IPS-NIHi7 (cell line): ENCODE measurements around the gene NUDC.
"Not testable (repeated sequence)": the region's sequence is repeated elsewhere in the genome, so short reads cannot be mapped to it uniquely, and the experiment has no call there.

ENCODE experiments used
- DNase-seq: peaks from one replicate; pipeline ENCODE4 v3.0.0; 2012; ENCODE audit warnings: mixed read lengths; ENCODE audit errors: extremely low spot score

Gene NUDC

DNA sequence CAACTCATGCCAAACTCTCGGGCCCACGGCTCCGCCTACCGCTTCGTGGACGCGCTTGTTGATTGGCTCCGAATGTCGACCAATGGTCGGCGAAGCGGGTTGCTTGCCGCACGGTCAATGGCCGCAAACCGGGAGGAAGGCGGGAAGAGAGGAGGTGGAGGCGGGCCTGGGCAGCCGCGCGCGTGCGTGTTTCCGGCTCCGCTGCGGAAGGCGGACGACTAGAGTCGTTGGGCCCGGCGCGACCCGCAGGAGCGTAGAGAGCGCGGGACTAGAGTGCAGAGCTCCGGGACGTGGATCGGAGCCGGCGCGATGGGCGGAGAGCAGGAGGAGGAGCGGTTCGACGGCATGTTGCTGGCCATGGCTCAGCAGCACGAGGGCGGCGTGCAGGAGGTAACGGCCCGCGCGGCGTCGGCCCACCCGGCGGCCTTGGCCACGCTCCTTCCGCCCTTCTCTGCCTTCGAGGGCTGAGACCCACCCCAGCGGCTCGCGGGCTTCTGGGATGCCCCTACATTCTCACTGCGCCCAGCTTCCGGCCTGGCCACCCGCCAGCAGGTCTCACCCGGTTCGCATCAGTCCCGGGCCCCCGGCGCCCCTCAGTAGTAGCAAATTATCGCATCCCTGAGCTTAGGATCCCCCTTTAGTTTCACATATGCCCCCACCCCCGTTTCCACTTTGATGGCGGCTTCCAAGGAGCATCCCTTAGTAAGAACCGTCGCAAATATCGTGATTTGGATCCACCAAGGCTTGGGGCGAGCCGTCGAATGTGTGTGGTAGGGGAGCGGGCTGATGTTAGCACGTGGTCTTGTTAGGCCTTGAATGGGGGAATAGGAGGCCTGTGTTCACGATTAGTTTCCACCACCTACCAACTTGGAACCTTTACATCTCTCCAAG lies at the start of gene NUDC:
TSS of gene NUDC (plus strand) at position 204 of the 891 bp plus-strand sequence. CDS start at position 310, 106 bp downstream.
- DNase-seq, result peak; percentile 99

DNA sequence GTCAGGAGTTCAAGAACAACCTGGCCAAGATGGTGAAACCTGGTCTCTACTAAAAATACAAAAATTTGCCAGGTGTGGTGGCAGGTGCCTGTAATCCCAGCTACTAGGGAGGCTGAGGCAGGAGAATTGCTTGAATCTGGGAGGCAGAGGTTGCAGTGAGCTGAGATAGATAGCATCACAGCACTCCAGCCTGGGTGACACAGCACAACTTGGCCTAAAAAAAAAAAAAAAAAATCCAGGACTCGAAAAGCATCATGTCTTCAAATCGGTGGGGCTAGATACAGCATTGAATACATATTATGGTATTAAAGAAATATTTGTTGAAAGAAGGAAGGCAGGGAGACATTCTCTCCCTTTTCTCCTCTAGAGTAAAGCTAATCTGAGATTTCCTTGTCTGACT lies 48.4 kb upstream of the NUDC start:
- DNase-seq, result not testable (repeated sequence)

DNA sequence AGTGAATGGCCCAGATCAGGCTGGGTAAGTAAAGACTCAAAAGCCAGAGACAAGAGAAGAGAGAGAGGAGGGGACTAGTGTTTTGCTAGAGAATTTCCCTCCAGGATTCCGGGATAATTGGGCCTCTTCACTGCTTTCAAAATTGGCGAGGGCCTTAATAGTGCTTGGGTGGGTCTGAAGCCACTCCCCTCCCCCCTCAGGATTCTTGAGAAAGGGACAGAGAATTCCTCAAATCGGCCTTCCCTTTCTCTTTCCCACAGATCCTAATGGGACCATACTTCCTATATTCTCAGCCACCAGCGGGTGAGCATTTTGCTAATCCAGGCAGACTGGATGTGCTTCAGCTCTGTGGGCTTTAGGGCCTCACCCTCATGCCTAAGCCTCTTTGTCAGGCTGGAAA lies 46.6 kb upstream of the NUDC start:
- DNase-seq, result no peak

DNA sequence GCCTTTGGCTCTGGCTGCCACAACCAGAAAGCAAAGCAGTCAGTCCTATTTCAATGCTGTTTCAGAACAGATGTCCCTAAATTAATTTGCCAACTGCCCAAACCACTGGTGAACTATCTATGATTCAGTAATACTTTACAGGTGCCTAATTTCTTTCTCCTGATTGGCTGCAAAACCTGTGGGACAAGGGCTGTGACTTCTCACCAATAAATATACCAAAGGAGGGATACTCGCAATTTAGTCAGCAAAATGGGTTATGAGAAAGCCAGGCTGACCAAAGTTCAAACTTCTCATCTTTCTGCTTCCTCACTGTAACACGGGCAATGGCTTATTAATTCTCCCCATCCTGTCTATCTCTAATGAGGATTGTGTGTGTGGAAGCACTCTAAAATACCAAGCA lies 44.2 kb upstream of the NUDC start:
- DNase-seq, result no peak

DNA sequence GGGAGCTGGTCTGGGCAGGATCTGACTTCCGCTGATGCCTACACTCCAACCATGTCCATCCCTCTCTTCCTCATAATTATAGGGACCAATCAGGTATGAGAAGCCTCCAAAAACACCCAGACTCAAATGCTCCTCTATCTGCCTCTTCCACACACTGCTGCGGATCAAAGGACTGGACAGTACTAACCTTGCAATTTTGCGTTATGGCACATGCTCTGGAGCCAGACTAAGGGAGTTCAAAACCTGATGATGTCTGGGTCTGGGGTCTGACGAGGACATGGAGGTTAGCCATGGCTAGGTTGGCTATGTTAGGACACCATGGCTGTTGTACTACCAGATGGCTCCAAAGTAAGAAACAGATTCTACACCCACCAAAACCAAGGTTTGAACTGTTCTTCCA lies 41.8 kb upstream of the NUDC start:
- no peak for DNase-seq

DNA sequence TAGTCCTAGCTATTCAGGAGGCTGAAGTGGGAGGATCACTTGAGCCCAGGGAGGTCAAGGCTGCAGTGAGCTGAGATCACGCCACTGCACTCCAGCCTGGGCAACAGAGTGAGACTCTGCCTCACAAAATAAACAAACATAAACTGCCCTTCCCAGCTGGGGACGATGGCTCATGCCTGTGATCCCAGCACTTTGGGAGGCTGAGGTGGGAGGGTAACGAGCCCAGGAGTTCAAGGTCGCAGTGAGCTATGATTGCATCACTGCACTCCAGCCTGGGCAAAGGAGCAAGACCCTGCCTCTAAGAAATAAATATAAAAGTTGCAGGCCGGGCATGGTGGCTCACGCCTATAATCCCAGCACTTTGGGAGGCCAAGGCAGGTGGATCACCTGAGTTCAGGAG lies 39.9 kb upstream of the NUDC start:
- not testable (repeated sequence) for DNase-seq

DNA sequence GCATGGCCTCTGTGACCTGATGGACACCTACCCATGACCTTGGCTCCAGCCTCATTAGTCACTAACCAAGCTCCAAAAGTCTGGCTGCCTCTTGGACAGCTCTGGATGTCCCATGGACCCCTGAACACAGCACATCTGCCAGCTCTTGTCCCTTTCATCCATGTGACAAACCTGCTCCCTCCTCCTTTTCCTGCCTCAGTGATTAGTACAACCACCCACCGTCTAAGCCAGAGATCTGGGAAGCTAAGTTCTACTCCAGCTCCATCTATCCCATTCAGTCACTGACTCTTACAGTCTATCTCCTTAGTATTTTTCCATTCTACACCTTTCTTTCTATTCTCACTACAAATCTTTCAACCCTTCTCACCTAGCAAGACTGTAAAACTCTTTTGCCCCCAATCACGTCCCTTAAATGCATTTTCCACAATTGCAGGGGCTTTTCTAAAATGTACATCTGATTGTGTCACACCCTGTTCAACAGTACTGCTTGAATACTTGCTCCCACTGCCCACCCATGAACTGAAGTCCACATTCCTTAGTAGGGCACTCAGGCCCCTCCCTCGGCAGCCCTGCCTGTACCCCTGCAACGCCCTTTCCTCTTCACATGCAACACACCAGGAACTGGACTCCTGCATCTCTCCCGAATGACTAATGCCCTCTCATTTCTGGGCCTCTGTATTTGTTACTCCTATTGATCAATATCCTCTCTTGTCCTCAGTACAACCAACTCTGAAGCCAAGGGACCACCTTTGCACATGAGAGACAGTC lies 38.7 kb upstream of the NUDC start:
- no peak for DNase-seq

DNA sequence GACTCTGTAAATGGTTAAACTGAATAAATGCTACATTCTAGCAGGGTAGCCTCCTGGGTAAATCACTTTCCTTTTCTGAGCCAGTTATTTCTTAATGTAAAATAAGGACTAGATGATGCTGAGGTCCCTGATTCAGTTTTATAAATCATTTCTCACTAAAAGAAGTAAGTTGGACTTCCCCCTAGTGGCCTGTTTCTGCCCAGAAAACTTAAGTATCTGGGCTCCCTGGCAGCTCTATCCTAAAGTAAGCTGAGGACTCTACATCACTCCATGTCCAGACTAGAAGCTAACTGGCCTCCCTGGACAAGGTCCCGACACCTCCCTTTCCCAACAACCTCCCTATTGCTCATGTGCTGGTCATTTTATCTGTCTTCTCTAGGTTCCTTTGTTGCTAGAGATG lies 34.4 kb upstream of the NUDC start:
- DNase-seq, result no peak

DNA sequence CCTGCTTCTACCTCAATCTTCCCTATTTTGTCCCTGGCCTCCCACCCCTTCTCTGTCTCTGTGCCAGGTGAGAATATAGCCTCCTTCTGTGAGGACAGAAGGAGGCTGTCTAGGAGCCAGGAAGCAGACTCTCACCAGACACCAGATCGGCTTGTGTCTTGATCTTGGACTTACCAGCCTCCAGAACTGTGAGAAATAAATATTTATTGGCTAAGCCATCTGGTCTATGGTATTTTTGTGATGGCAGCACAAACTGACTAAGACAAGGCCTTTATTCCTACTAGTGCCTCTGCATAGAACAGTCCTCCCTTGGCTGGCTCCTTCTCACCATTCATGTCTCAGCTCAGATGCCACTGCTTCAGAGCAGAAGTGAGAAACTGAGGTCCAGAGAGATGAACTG lies 33.3 kb upstream of the NUDC start:
- DNase-seq, result no peak

DNA sequence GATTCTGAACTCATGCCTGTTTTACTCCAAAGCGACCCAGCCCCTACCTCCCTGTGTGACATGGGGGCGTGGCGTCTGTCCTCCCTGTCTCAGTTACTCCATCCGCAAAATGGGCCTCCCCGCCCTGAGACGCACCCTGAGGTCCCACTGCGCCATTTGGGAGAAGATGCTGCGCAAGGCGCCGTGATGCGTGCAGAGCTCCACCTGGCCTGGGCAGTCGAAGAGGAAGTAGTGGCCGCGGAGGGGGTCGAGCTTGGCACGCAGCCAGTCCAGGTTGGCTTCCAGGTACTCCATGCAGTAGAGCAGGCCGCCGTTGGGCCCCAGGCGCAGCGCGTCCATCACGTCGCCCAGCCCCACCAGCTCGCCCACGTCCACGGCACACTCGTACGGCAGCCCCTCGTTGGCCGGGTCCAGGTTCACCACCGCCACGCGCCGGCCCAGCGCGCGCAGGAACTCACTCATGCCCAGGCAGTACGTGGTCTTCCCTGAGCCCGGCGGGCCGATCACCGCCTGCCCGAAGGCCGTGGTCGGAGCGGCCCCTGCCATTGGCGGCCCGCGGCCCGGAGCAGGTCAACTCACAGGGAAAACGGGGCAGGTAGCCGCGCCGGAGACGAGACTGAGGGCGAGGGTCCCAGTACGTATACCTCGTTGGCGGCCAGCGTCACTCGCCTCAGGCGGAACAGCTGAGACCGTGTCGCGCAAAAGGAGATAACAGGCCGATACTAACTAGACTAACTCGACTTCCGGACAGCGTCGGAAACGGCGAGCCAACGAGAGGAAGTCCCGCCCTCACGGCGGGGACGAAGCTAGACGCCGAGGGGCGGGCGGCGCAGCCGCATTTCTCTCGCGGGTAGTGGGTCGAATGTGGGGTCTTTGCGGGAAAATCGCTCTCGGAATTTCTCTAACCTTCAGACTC lies 31.7 kb upstream of the NUDC start, which contains the start of gene GPN2:
TSS of gene GPN2 (minus strand) at position 733 of the 916 bp plus-strand sequence. CDS start at position 546, 187 bp downstream.
- peak; percentile 90 for DNase-seq

DNA sequence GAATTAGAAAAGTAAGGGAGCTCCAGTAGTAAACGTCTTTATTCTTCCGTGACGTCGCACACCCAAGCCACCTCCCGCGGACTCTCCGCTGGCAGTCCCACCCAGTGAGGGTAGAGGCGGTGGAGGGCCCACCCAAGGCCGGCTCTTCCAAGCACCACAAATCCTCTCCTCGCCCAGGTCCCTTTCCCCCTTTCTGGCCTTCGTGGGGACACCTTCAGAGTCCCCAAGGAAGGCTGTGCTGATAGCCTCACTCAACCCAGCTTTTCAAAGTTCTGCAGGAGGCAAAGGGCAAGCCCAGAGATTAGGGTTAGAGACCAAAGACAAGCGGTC lies 31.1 kb upstream of the NUDC start:
- no peak for DNase-seq

DNA sequence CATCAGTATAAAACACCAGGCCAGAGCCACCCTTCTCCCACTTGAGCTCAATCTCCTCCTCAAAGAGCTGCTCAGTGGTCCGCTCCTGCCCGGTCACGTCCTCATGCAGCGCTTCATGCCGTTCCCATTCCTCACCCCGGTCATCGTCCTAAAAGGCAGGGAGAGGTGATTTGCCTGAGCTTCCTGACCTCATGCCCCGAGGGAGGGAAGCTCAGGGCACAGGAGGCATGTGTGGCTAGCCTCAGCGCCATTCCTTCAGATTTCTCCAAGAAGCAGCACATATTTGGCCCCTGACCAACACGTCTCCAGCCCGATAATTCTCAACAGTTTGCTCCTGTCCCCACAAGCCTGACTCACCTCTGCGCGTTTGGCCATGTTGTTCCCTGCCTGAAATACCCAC lies 27.3 kb upstream of the NUDC start:
- no peak for DNase-seq

DNA sequence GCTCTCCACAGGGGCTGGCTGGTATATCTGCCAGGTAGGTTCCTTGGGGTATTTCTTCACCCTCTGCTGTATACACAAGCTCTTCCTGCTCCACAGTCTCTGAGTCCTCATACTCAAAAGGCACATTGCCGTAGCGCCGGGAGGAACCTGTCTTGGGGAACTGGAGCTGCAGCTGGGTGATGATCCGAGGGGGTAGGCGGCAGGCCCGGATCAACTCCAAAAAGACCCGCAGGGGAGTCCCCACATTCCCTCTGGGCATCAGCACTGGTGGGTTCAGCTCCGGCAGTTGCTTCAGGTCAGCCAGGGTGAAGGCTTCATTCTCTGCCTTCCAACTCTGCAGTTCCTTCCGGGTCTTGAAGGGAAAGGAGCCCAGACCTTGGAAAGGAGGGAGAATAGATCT lies 24.2 kb upstream of the NUDC start:
- no peak for DNase-seq

DNA sequence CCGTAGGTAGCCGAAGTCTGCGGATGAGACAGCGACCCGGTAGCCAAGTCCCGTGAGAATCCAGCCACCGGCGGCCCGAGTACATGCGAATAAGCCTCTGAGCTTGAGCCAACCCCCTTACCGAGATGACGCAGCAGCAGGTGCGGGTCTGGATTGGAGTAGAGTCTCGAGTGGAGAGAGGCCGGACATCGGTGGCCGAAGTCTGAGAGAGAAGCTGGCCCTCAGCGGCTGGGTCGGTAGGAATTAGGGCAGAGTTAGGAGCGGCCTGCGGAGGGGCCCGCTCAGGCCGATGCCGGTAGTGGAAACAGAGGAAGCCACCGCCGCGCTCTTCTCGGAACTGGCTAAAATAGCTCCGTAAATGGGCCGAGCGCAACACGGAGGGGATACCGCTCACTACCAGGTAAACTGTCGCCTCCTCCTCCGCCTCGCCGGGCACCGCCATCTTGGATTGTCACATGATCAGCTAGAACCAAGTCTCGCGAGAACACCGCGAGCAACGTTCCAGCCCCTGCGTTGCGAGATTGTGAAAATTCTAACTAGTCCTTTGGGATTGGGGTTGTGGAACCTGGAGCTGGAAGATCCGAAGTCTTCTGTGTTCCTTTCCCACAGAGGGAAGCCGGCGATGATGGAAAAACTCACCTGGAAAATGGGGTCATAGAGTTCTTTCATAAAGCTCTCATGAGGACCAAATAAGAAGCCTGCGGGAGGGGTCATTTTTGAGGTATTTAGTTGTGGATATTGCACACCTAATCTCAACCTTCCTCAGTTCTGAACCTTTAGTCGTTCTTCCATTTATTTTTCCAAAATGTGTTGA lies 21.3 kb upstream of the NUDC start, which contains the start of gene GPATCH3:
TSS of gene GPATCH3 (minus strand) at position 467 of the 814 bp plus-strand sequence. CDS start at position 442, 25 bp downstream.
- peak; percentile 95 for DNase-seq

DNA sequence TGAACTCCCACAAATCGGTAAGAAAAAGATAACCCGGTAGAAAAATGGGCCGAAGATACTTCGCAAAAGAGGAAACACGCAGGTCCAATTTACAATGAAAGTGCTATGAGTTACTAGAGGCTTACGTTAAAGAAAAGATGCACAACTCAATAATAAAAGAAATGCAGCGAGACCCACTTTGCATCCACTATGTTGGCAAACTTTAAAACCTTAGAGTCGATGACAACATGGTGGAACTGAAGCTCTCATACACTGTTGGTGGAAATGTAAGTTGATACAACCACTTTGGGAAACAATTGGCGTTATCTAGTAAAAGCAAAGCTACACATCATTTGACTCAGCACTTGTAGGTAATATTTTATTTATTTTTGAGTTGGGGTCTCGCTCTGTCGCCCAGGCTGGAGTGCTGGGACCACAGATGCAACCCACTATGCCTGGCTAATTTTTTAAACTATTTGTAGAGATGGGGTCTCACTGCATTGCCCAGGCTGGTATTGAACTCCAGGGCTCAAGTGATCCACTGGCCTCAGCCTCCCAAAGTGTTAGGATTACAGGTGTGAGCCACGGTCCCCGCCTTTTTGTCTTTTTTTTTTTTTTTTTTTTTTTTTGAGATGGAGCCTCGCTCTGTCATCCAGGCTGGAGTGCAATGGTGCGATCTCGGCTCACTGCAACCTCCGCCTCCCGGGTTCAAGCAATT lies 20.6 kb upstream of the NUDC start:
- no peak for DNase-seq

DNA sequence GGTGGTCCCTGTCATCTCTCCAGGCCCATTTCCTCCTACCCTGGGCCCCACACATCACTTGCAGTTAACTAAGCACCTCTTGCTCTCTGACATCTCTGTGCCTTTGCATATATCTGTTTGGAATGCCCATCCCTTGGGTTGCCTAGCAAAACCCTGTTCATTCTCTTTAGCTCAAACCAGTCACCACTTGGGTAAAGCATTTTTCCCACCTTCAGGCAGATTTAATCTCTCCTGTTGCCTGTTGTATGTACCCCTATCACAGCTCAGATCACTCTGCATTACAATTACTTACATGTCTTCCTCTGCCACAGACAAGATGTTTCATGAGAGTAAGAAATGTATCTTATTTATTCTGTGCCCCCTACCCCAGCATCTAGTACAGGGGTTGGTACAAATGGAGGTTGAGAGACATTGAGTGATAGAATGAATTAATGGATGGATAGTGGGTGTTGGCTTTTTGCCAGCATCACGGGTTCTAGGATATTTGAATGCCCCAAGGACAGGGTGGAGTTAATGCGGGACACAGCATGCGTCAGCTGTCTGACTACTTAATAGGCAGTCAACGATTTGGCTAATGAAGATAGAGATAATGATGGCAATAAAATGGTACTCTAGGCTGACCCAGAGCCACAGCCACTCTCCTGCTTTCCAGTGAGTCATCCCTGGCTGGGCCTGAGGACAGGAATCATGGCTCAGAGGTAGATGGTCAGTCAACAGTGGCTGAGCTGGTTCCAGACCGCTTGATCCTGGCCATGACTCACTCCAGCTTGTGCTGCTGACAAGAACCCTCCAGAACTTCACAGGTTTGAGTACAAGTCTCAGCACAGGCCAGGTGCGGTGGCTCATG lies 14.2 kb upstream of the NUDC start:
- peak; percentile 35 for DNase-seq

DNA sequence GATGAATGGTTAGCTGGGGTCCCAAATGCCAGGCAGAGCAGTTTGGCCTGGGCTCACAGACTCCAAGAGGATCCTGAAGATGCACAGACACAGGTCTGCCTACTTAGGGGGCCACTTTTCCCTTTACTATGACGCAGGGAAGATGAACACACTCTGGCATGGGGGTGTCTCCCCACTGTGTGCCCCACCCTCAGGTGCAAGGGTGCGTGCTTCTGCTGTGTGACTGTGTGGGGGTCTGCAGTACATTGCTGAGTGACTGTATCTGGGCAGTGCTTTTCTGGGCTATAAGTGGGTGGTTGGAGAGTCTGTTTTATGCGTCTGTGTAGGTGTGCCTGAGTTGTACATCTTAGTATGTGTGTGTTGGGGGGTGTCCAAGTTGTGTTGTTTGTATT lies 11.6 kb upstream of the NUDC start:
- DNase-seq, result no peak

DNA sequence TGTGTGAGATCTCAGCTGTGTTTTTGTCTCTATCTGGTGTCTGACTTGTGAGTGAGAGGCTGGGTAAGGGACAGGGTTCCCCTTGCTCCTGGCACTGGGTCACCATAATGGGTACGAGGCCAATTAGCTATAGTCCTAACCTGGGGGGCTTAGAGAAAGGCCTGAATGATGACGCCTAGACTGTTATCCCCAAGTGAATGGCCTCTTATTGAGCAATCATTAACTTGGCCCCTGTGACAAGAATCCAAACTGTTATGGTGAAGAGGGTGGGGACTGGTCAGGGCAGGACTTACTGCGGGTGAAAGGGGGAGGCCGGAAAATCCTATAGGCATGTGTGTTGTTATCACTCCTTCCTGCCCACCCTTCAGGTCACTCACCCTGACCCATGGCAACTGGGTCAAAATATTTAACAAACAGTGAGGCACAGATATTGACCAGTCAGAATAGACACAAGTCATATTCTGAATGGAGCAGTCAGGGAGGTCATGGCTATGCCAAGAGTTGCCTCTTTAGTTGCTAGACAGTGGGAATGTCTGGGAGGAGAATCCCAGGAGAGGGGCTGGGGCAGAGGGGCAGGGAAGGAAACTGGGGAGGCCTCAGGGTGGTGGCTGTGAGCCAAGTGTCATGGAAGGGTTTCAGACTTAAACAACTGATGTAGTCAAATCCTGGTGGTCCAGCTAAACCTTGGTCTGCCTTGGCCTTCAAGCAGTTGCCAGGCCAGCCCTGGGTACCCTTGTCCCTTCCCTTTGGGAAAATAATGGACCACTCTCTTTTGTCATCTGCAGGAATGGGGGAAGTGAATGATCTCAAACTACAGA lies 11.0 kb upstream of the NUDC start:
- no peak for DNase-seq
